Prostate gland (tissue), 2 donors: ENCODE data around the gene CITED1. TPM values are rescaled to one million over a fixed set of nuclear protein-coding genes. Genes with fewer than 3 reads are reported as not detected.

Experiments used
- DNase-seq: peaks from one replicate; pipeline ENCODE4 v3.0.0-alpha.2; 2019; ENCODE audit warnings: low spot score
- H3K27ac ChIP-seq, 2 donors: fragments of 200-600 bp; sonication (generic); 2 replicates each; pipeline ENCODE4 v1.5.1; 2017 to 2019
- H3K27me3 ChIP-seq: fragments of 200-600 bp; sonication (generic); replicated peaks from 2 replicates; pipeline ENCODE4 v1.5.1; 2019; ENCODE audit not compliant: insufficient read depth
- H3K36me3 ChIP-seq, 2 donors: fragments of 200-600 bp; sonication (generic); 1 replicate in 1 of 2; 2 replicates in 1 of 2; pipeline versions ENCODE4 v1.5.1 to v1.8.1; 2017 to 2019
- H3K4me1 ChIP-seq: fragments of 200-600 bp; sonication (generic); replicated peaks from 2 replicates; pipeline ENCODE4 v1.5.1; 2019
- H3K4me3 ChIP-seq, 2 donors: fragments of 200-600 bp; sonication (generic); 2 replicates each; pipeline ENCODE4 v1.5.1; 2017 to 2019
- H3K9me3 ChIP-seq: fragments of 200-600 bp; sonication (generic); 2 replicates; pipeline ENCODE4 v1.5.1; 2017
- POLR2A ChIP-seq: fragments of 450-650 bp; IDR thresholded peaks from one replicate; pipeline ENCODE4 v1.6.1; 2016; ENCODE audit warnings: antibody characterized with exemption, mild to moderate bottlenecking
- POLR2AphosphoS5 ChIP-seq: sonication (generic); formaldehyde crosslinking; IDR thresholded peaks from one replicate; pipeline ENCODE4 v1.6.1; 2017; ENCODE audit warnings: antibody characterized with exemption
- WGBS: methylation state at CpG from one replicate; pipeline ENCODE4 v1.1.5; 2018; 5-methylcytosine and 5-hydroxymethylcytosine counted together
- intact Hi-C: fragments of 100-400 bp; cut with DNase I; formaldehyde crosslinking; loops from one replicate; pipeline ENCODE4 v1.14.2; 2022
- small RNA-seq, 2 donors: library from RNA; depleted of rRNA; stranded (forward); fragments of <200 nt; gene quantifications; one replicate each; pipeline ENCODE3, GENCODE V24; 2016
- total RNA-seq, 2 donors: library from RNA; depleted of rRNA; stranded (reverse); fragments of >200 nt; gene quantifications; one replicate each; pipeline ENCODE4 v1.1.0, GENCODE V29; 2016
- TF ChIP-seq, protein P1 (sequence below), 4 experiments: fragments of 200-600 bp in 2 of 4; fragments of 450-650 bp in 2 of 4; sonication (generic) in 2 of 4; IDR thresholded peaks; 1 replicate in 3 of 4; 2 replicates in 1 of 4; pipeline ENCODE4 v1.5.1; 2016 to 2019; ENCODE audit warnings: antibody characterized with exemption in 4 of 4, mild to moderate bottlenecking in 2 of 4, moderate library complexity in 2 of 4

Gene CITED1
- total RNA-seq, 2 donors from 2014 or later: 20.1 to 552 TPM

DNA sequence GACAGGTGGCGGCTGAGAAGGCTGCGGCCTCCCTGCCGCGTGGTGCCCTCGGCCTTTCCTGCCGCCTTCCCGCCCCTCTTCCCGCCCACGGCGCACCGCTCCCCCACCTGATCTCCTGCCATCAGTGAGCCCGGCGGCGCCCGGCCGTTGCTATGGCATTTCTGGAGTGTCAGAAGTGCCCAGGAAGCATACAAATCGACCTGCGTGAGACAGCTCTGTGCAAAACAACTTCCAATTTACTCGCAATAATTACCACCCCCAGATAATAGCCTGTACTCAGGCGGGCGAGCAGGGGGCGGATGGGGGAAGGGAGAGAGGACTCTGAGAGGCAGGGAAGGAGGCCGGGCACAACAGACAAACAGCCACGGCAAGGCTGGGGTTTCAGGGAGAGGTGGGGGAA lies 50.3 kb downstream of the CITED1 start:
- Histone ChIP-seq H3K27me3 (no peaks in the 10 kb centered on the region), H3K9me3 (no peaks in the 10 kb centered on the region), H3K36me3 (no peaks in the 10 kb centered on the region), H3K4me3 (no peak overlapping the region), H3K4me1 (no peaks in the 10 kb centered on the region), H3K27ac (no peak overlapping the region)
- DNase-seq: no peak
- intact Hi-C loops: no loop called here
- no peak for TF ChIP-seq POLR2A
- no peak for TF ChIP-seq POLR2AphosphoS5
- TF ChIP-seq, protein P1, sequence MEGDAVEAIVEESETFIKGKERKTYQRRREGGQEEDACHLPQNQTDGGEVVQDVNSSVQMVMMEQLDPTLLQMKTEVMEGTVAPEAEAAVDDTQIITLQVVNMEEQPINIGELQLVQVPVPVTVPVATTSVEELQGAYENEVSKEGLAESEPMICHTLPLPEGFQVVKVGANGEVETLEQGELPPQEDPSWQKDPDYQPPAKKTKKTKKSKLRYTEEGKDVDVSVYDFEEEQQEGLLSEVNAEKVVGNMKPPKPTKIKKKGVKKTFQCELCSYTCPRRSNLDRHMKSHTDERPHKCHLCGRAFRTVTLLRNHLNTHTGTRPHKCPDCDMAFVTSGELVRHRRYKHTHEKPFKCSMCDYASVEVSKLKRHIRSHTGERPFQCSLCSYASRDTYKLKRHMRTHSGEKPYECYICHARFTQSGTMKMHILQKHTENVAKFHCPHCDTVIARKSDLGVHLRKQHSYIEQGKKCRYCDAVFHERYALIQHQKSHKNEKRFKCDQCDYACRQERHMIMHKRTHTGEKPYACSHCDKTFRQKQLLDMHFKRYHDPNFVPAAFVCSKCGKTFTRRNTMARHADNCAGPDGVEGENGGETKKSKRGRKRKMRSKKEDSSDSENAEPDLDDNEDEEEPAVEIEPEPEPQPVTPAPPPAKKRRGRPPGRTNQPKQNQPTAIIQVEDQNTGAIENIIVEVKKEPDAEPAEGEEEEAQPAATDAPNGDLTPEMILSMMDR (IDR thresholded peaks at IDR 0.05): no peak
- WGBS: 3% methylated on average over 19 of the region's 24 CpGs

DNA sequence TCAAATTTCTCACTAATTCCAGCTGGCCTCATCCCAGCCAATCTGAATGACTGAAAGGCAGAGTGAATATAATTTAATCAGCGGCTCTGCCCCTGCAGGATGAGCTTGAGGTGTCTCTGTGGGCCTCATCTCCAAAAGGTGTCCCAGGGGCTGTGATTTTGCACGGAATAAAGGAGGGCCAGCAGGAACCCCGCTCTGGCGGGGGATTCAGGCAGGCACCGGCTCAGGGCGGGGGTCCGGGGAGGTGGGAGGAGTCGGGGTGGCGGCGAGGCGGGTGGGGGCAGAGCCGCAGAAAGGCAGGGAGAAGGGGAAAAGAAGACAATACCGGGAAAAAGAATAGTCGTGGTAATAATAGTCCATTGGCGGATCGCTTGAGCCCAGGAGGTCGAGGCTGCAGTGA lies 50.9 kb downstream of the CITED1 start:
- TF ChIP-seq, protein P1 (IDR thresholded peaks at IDR 0.05): no peak
- no peak for TF ChIP-seq POLR2AphosphoS5
- no peak for TF ChIP-seq POLR2A
- Histone ChIP-seq H3K36me3 (no peaks in the 10 kb centered on the region), H3K27me3 (no peaks in the 10 kb centered on the region), H3K4me1 (no peaks in the 10 kb centered on the region), H3K4me3 (no peak overlapping the region), H3K27ac (no peak overlapping the region), H3K9me3 (no peaks in the 10 kb centered on the region)
- intact Hi-C loops: no loop called here
- no peak for DNase-seq
- 18% methylated on average over 17 of the region's 17 CpGs for WGBS

DNA sequence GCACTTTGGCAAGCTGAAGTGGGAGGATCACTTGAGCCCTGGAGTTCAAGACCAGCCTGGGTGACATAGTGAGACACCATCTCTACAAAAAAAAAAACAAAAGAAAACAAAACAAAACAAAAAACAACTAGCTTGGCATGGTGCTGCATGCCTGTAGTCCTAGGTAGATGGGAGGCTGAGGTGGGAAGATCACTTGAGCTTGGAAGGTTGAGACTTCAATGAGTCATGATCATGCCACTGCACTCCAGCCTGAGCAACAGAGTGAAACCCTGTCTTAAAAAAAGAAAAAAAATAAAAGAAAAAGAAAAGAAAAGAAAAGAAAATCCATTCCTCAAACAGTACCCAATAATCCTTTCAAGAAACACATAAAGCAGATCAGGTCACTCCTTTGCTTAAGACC lies 52.0 kb downstream of the CITED1 start:
- no peak for TF ChIP-seq POLR2A
- TF ChIP-seq, protein P1 (IDR thresholded peaks at IDR 0.05): no peak
- TF ChIP-seq POLR2AphosphoS5: no peak
- intact Hi-C loops: no loop called here
- Histone ChIP-seq H3K9me3 (no peaks in the 10 kb centered on the region), H3K4me3 (no peak overlapping the region), H3K36me3 (no peaks in the 10 kb centered on the region), H3K27me3 (no peaks in the 10 kb centered on the region), H3K27ac (no peak overlapping the region), H3K4me1 (no peaks in the 10 kb centered on the region)
- no peak for DNase-seq

Small RNAs within 50 kb of the gene (small RNA-seq; reads per million reads assigned to genes)
- 0 reads per million in 2 donors for gene RF00019

Other genes starting within 250 kb of the CITED1 start
- 10 to 100 TPM in 1 of 2 donors, 1 to 10 TPM in 1; 2.8 to 24.0 TPM for gene RTL5, start 174.0 kb downstream of the CITED1 start, total RNA-seq
- 1 to 10 TPM; 7.7 to 8.9 TPM for gene PIN4, start 124.2 kb downstream of the CITED1 start, total RNA-seq
- under 1 TPM; 0.59 to 0.85 TPM for gene ERCC6L, start 66.9 kb downstream of the CITED1 start, total RNA-seq
- gene RPS4X, start 28.7 kb downstream of the CITED1 start, total RNA-seq: 1,000 to 10,000 TPM in 1 of 2 donors, 100 to 1,000 TPM in 1; 662 to 1,180 TPM